ENCODE results near the gene ADARB2. TPM values are rescaled to one million over a fixed set of nuclear protein-coding genes. Genes with fewer than 3 reads are reported as not detected.

Gene ADARB2
- total RNA-seq, 1 experiment from 2014 or later, result 0.90 TPM

DNA sequence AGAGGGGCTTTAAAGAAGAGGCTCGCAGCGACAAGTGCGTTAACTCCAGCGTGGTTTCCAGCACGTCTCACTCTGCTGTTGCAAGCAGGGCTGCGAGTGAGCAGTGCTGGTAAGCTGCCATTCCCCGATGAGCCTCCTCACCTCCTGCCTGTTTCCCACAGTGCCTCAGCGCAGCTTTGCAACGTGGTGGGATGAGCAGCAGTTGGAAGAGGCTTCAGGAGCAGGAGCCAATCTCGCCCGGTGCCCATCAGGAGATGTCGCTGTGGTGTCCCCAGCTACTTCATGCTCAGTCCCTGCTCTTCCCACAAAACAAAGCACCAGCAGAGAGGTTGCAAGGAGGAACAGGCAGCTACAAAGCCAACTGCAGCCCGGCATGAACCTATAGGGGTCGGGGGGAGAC, 2.4 kb upstream of the ADARB2 start:
- in situ Hi-C loops (cut with HindIII; ENCODE audit: low pct_unique_long_range_greater_than_20kb, low sequenced_read_pairs), result no loop called here
- no peak for DNase-seq (ENCODE audit: low read depth, low spot score)

DNA sequence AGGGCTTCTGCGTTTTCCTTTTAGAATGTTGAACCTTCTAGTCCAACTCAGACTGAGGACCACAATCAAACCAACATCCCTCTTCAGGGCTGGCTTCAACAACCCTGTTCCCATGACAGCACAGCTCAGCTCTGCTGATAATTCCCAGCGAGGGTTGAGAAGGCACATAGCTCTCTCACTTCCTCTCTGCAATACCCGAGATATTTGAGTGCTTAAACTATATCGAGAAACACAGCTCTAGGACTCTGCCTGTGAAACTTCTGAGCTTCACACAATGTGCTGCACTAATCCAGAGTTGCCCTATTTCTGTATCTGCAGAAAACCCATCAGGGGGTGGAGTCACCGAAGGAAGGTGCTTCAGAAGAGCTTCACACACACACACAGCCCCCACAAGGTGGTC, 1.6 kb upstream of the ADARB2 start:
- no peak for DNase-seq (ENCODE audit: low read depth, low spot score)
- in situ Hi-C loops (cut with HindIII; ENCODE audit: low pct_unique_long_range_greater_than_20kb, low sequenced_read_pairs), result no loop called here

DNA sequence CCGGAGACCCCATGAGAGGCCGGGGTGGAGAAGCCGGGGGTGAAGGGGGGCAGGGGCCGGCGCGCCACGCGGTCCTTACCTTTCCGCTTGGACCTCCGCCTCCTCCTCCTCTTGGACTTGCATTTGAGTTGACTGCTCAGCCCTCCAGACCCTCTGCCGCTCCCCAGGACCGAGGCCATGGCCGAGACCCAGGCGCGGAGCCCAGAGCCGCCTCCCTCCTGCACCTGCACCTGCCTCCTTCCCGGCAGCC, 428 bp downstream of the ADARB2 start:
- in situ Hi-C loops (cut with HindIII; ENCODE audit: low pct_unique_long_range_greater_than_20kb, low sequenced_read_pairs), result no loop called here
- DNase-seq (ENCODE audit: low read depth, low spot score), result no peak

DNA sequence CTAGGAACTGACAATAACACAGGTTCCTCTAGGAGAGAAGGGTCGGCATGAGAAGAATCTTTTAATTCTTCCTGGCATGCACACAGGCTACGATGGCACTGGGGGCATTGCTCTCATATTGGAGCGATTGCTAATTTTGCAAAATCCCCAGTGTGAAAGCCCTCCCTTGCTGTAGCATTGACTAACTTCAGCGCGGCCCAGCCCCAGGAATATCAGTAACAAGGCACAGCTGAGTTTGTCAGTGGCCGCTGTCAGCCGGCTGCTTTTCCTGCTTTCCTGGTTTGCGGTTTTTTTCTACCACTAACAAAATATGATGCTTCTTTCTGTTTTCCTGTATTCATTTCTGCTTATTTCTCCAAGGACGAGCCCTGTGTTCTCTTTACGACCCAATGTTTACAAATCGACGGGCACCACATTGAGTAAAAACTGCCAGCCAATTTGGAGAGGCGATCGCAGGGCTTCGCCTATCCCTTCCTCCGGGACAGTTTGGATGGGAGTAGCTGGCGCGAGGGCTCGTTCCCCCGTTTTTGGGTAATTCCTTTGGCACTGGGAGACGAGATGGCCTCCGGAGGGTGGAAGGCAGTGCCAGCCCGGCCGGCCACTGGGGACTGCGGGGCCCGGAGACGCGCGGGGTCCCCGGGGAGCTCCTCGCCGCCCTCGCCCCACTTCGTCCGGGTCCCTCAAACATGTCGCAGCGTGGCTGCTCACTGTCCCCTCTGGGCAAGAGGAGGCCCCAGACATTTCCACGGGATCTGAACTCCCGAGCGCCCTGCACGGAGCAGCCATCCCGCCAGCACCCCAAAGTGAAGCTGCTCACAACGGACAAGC, 967 bp downstream of the ADARB2 start:
- in situ Hi-C loops (cut with HindIII; ENCODE audit: low pct_unique_long_range_greater_than_20kb, low sequenced_read_pairs), result no loop called here
- DNase-seq (ENCODE audit: low read depth, low spot score), result no peak

DNA sequence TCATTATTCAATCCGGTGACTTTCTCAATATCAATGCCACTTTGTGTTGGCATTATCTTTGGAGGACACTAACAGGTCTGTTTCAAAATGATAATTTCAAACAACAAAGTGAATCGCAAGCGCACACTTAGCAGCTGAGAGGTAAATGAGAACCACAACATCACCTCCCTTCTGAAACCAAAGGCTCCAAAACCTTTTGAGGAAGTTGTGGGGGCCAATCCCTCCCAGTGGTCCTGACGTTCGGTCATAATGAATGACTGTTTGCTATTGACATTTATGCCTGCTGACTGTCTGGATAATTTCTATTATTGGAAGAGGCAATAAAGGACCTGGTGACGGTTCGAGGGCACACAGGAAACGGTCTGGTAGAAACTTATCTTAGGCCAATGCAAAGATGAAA, 1.8 kb downstream of the ADARB2 start:
- DNase-seq (ENCODE audit: low read depth, low spot score), result no peak
- in situ Hi-C loops (cut with HindIII; ENCODE audit: low pct_unique_long_range_greater_than_20kb, low sequenced_read_pairs), result no loop called here

DNA sequence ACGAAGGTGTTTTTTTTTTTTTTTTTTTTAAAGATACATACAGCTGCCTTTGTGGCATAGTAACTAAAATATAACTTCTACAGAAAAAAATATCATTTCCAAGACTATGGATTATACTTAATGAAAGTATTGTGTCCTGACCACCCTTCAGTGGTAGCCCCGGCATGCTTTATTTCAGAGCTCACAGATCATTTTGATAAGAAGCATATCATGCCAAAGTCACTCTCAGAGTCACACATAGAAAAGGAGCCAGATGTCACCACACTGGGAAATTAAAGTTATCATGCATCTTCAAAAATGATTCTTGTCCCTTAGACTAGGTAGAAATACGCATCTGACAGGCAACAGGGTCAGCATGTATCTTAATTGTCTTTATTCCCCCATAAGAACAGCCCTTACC, 3.0 kb downstream of the ADARB2 start:
- in situ Hi-C loops (cut with HindIII; ENCODE audit: low pct_unique_long_range_greater_than_20kb, low sequenced_read_pairs), result no loop called here
- no peak for DNase-seq (ENCODE audit: low read depth, low spot score)

DNA sequence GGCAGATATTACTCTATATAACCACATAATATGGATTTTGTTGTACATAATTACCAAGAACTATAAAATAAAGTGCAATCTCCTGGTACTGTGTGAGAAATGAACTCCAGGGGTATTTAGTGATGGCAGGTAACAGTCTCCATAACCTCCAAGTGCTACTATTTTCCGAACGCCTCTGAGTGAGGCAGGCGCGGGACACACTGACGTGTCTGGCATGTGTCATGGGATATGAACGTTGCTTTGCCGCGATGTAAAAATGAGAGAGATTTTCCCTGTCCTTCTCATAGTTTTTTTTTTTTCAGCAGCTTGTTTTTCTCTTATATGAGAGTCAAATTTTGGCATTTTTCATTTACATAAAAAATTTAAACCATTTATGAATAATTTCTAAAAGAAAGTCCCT, 3.6 kb downstream of the ADARB2 start:
- in situ Hi-C loops (cut with HindIII; ENCODE audit: low pct_unique_long_range_greater_than_20kb, low sequenced_read_pairs), result no loop called here
- no peak for DNase-seq (ENCODE audit: low read depth, low spot score)

DNA sequence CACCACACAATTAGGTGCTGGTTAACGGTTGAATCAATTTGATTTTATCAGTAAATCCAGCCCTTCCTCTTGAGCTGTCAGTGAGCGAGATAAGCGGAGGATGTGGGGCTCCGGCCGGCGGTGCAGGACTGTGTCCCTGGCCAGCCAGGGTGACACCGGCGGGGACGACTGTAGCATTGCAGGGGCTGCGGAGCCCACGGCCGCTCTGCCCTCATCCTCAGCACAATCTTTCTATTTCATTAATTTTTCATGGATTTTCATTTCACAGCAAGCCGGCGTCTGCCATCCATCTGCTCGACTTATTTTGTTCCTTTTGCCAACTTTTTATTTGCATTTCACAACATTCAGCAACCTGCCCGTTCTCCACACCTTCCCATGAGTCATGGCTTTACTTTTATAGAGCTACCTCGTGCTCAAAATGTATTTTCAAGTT, 4.7 kb downstream of the ADARB2 start:
- in situ Hi-C loops (cut with HindIII; ENCODE audit: low pct_unique_long_range_greater_than_20kb, low sequenced_read_pairs), result no loop called here
- DNase-seq (ENCODE audit: low read depth, low spot score), result no peak

DNA sequence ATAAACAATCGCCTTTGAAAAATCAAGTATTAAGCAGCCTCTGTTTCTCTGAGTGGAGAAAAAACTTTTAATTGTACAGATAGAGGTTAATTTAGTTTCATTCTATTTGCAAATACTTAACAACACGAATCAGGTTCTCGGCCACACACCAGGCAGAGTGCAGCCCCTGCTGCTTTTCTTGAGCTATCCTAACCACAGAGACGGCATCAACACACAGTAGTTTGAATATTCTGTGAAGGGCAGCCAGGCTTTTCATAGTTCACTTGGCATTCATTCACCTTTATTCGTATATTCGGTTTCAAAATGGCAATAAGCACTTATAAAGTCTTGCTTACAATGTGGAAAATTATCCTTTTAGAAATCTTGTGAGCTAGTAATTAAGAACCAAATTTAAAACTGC, 5.7 kb downstream of the ADARB2 start:
- no peak for DNase-seq (ENCODE audit: low read depth, low spot score)
- in situ Hi-C loops (cut with HindIII; ENCODE audit: low pct_unique_long_range_greater_than_20kb, low sequenced_read_pairs), result no loop called here

DNA sequence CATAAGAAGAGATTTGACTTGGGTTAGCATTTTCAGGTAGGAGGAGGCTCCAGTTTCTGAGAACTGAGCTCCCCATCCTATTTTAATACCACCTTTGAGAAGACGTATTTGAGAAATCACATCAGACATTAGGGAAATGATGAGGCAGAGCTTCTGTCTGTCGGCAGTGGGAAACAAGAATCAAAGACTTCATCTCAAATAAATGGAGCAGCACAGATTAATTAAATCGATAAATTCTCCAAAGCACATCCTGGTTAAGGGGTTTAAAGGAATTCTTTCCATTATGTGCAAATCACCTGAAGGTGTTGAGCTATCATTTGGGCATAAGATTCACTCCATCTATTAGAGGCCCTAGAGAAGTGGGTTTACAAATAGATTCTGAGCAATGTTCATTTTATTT, 7.6 kb downstream of the ADARB2 start:
- no peak for DNase-seq (ENCODE audit: low read depth, low spot score)
- in situ Hi-C loops (cut with HindIII; ENCODE audit: low pct_unique_long_range_greater_than_20kb, low sequenced_read_pairs), result no loop called here

DNA sequence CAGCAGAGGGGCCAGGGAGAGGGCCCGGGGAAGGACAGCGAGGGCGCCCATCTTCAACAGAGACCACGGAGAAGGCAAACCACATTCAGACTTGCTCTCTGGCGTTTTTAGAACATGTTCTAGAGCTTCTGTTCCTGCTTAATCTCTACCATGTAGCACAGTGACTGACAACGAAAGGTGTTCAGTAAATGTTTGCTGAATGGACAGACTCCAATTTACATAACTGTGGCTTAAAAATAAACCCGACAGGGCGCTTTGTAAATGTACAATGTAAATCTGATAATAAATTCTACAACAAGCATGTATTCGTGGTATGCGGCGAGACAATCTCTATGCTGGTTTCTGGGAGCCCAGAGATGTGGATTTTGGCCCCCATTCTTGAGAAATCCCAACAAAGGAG, 10.5 kb downstream of the ADARB2 start:
- no peak for DNase-seq (ENCODE audit: low read depth, low spot score)
- in situ Hi-C loops (cut with HindIII; ENCODE audit: low pct_unique_long_range_greater_than_20kb, low sequenced_read_pairs), result no loop called here

DNA sequence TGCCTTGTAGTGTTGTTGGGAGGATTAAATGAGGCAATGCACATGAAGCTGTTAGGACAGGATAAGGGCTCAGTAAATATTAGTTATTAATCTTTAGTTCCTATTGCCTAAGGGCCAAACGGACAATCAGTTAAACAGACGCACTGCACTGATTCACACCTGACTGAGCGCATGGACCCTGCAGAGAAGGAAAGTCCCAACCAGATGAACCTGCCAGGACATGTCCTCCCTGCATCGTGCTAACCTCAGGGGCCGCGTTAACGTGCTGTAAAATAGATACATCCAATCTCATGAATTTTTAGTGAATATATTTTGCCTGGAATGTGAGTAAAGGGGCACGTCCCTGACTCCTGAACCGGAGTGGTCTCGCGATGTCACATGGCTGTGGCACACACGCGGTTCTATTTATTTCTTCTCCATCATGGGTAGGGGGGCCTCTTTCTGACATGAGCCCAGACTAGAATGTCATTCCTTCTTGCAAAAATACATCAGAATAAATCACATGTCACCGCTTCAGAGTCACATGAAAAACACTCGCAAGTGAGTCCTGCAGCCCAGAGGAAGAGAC, 12.3 kb downstream of the ADARB2 start:
- in situ Hi-C loops (cut with HindIII; ENCODE audit: low pct_unique_long_range_greater_than_20kb, low sequenced_read_pairs), result no loop called here
- DNase-seq (ENCODE audit: low read depth, low spot score), result no peak

DNA sequence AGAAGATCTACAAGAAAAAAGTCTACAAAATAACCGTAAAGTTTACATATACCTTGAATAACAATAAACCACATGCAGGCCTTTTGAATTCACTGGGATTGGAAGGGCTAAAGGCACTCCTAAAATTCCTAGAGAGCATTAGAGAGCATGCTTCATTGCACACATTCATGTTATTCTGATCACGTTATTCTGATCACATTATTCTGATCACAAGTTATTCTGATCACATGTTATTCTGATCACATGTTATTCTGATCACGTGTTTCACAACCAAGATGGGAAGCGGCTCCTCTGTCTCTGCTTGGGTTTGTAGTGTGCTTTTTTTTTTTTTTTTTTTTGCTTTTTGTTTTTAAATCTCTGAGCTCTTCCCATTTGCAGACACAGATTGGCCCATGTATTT, 20.5 kb downstream of the ADARB2 start:
- in situ Hi-C loops (cut with HindIII; ENCODE audit: low pct_unique_long_range_greater_than_20kb, low sequenced_read_pairs), result no loop called here
- DNase-seq (ENCODE audit: low read depth, low spot score), result no peak

DNA sequence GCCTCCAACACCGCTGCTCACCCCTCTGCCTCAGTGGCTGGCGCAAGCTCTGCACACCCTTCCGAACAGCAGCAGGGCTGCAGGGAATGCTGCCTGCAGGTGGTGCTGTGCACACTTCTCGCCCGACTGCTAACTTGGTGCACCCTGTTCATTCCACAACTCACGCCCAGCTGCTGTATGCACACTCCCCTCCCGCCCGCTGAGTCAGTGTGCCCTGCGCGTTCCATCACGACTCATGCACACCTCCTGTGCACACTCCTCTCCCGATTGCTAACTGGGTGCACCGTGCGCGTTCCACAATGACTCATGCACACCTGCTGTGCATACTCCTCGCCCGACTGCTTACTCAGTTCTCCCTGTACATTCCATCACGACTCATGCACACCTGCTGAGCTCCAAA, 21.5 kb downstream of the ADARB2 start:
- peak; percentile 60 for DNase-seq (ENCODE audit: low read depth, low spot score)
- in situ Hi-C loops (cut with HindIII; ENCODE audit: low pct_unique_long_range_greater_than_20kb, low sequenced_read_pairs), result no loop called here

DNA sequence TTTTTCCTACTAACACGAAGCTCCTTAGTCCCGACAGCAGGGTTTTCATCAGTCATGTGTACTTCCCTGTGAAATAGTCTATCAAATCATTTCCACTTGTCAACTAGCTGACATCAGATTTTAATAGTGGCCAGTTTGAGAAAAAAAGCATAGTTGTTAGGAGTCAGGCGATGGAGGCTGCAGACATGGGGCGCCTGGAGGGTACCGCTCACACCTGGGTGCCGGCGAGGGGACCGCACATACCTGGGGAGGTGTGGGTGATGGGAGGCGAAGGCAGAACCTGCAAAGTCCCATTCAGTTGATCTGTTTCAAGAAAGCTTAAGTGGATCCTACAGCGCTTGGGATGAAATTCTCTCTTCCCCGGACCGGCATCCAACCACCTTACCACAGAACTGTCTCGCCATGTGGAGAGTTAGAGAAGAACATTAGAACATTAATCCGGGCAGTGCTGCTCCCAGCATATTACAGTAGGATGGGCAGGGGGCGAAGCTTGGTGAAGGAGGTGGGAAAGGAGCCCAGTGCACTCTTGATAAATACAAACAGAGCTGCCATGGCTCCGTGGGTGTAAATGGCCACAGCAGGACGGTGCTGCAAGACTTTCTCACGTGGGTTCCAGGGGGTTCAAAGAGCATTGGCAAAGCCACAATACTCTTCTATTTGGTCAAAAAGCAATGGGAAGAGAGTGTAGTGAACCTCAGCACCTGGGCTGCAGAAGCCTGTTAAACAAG, 24.2 kb downstream of the ADARB2 start:
- DNase-seq (ENCODE audit: low read depth, low spot score), result no peak
- in situ Hi-C loops (cut with HindIII; ENCODE audit: low pct_unique_long_range_greater_than_20kb, low sequenced_read_pairs), result no loop called here

DNA sequence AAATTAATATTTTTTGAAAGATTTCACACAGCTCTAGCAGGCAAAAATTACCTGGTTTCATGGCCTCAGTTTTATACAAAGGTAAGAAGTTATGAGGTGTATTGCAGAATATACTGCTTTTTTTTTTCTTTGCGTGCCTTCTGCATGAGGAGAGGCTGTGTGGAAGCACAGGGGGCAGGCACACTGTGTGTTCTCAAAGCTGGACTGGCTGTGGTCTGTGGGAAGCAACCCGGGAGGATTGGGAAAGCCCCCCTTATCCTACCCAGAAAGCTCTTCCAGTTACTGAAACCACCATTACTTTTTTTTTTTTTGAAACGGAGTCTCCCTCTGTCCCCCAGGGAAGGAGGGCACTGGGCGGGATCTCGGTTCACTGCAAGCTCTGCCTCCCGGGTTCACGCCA, 25.0 kb downstream of the ADARB2 start:
- in situ Hi-C loops (cut with HindIII; ENCODE audit: low pct_unique_long_range_greater_than_20kb, low sequenced_read_pairs), result no loop called here
- DNase-seq (ENCODE audit: low read depth, low spot score), result no peak

DNA sequence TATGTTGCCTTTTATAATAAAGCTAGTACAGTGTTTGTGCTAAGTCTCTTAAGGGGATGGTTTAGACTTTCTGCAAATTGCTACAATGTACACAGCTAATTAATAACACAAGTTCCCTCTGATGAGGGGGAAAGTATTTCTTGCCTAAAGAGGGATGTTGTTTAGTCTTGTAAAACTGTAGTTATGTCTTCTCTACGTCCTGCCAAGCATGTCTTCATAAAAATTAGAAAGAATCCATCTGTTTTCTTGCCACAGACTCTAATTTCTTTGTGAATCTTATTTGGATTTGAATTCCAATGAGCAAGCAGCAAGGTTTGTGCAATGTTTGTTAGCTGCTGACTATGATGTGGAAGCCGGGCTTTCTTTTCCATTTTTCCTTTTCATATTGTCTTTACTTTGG, 28.2 kb downstream of the ADARB2 start:
- in situ Hi-C loops (cut with HindIII; ENCODE audit: low pct_unique_long_range_greater_than_20kb, low sequenced_read_pairs), result no loop called here
- no peak for DNase-seq (ENCODE audit: low read depth, low spot score)

DNA sequence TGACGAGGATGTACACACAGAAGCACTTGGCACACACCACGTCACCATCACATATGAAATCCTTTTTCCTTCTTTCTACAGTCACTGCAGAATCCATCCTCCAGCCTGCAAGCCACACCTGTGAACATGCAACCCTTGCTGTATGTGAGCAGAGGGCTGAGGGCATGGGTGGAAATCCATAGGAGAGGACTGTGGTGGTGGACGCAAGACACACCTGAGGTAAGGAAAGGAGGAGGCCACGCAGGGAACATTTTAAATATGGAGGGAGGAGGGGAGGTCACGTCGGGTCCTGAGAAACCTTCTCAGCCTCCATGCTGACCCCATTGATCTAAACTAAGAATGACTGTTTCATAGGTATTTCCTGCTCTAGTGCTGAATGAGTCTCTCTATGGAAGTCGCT, 28.6 kb downstream of the ADARB2 start:
- no peak for DNase-seq (ENCODE audit: low read depth, low spot score)
- in situ Hi-C loops (cut with HindIII; ENCODE audit: low pct_unique_long_range_greater_than_20kb, low sequenced_read_pairs), result no loop called here

DNA sequence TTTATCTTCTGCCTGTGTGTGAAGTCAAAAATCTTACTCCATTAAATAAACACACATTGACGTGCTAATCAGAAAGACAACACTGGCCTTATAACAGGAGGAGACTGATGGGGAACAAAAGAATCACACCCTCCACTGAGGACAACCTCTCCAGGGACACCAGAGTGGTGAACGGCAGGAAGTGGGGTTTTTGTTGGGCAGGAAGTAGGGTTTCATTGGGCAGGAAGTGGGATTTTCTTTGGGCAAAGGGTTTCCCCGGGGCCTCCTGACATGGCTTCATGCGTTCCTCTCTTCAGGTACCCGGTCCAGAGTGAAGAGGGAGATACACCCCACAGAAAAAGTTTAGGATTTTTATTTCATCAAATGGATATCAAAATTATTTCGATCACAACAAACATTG, 30.6 kb downstream of the ADARB2 start:
- no peak for DNase-seq (ENCODE audit: low read depth, low spot score)
- in situ Hi-C loops (cut with HindIII; ENCODE audit: low pct_unique_long_range_greater_than_20kb, low sequenced_read_pairs), result no loop called here
